Stimulated activated CD8-positive, alpha-beta memory T cell treated with anti-CD3 and anti-CD28 coated beads, Interleukin-2, amount 100 ng/mL, for 1 hour (primary cell): Measurements from ENCODE around the gene ELF3.
"Not testable (repeated sequence)": the region's sequence is repeated elsewhere in the genome, so short reads cannot be mapped to it uniquely, and the experiment has no call there.

Experiments used
- DNase-seq, 2 donors: peaks; one replicate each; pipeline ENCODE4 v3.0.0-alpha.2; 2020; ENCODE audit warnings: low read depth in 2 of 2

Gene ELF3

DNA sequence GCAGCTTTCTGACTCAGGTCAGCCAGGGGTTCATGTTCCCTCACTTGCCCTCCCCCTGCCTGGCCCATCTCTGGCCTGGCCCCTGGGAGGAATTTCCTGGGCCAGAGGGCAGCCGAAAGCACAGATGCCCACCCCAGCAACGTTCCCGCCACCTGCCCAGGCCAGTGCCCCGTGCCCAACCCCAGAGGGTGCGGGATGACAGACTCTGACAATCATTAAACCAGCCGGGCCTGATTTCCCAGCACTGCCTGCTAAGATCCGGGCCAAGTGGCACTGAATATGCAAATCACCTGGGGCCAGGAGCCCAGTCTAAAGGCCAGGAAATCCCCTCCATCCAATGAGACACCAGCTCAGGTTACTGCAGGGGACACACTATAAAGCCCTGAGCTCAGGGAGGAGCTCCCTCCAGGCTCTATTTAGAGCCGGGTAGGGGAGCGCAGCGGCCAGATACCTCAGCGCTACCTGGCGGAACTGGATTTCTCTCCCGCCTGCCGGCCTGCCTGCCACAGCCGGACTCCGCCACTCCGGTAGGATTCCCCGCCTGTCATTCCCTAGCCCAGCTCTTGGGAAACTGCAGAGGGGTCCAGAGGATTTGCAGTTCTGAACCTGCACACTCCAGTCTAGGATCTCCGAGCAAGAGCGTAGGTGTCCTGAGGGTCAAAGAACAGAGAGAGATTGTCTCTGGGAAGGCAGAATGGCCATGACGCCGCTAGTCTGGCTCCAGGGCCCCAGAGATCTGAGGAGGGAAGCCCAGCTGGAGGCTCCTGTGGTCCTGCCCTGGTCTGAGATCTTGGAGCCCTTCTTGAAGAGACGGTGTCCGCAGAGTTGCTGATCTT, at the start of gene ELF3:
Gene ELF3 (plus strand): TSS at position 408 of the 836 bp plus-strand sequence. CDS start 550 bp downstream, outside the sequence.
- no peak for DNase-seq

DNA sequence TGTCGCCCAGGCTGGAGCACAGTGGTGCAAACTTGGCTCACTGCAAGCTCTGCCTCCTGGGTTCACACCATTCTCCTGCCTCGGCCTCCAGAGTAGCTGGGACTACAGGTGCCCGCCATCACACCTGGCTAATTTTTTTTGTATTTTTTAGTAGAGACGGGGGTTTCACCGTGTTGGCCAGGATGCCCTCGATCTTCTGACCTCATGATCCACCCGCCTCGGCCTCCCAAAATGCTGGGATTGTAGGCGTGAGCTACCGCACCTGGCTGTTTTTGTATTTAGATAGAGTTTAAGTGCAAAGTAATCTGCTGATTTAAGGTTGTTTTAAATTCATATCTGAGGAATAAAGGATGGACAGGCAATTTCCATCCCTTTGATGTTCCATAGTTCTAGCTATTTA, 48.0 kb upstream of the ELF3 start:
- DNase-seq, result not testable (repeated sequence)

GRCh38 chr1:201964261-201964660, 46.1 kb upstream of the ELF3 start:
- DNase-seq, result no peak

DNA sequence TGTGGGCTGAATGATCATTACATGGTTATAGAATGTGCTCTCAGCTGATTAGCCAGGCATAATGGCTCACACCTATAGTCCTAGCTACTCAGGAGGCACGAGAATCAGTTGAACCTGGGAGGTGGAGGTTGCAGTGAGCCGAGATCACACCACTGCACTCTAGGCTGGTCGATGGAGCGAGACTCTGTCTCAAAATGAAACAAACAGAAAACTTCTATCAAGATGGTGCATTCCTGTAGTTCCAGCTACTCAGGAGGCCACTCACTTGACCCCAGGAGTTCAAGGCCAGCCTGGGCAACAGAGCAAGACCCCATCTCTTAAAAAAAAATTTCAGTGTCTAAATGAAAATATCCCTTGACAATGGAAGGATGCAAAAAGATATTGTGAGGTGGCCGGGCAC, 44.2 kb upstream of the ELF3 start:
- DNase-seq, result no peak

DNA sequence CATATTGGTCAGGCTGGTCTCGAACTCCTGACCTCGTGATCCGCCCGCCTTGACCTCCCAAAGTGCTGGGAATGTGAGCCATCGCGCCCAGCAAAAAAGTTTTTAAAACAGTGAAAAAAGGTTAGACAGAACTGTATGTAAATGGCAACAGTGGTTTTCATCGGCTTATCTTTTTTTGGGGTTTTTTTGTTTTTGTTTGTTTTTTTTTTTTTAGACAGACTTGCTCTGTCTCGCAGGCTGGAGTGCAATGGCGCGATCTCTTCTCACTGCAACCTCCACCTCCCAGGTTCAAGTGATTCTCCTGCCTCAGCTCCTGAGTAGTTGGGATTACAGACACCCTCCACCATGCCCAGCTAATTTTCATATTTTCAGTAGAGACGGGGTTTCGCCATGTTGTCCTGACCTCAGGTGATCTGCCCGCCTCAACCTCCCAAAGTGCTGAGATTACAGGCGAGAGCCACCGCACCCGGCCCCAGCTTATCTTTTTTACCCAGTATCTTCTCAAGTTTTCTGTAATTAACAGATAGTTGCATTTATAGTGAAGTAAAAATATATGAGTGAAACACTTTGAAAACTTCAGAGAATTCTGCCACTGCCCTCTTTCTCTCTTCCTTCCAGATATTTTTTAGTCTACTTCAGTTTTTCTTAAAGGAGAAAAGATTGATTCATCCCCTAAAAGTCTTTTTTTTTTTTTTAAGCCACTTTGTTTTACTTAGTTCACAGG, 42.0 kb upstream of the ELF3 start:
- DNase-seq, result no peak

- DNase-seq, result no peak
Measured at GRCh38 chr1:201970334-201971159, 39.8 kb upstream of the ELF3 start.

GRCh38 chr1:201982082-201982622, 28.2 kb upstream of the ELF3 start:
- DNase-seq, result peak; percentile 50 to 56

- peak; percentile 14 to 31 for DNase-seq
Measured at GRCh38 chr1:201982623-201983379, 27.6 kb upstream of the ELF3 start, which contains the start of gene RNPEP. TSS of gene RNPEP (plus strand) at chr1:201982648. CDS start at chr1:201982667, 19 bp downstream.

GRCh38 chr1:201983380-201983805, 27.0 kb upstream of the ELF3 start:
- DNase-seq, result no peak

DNA sequence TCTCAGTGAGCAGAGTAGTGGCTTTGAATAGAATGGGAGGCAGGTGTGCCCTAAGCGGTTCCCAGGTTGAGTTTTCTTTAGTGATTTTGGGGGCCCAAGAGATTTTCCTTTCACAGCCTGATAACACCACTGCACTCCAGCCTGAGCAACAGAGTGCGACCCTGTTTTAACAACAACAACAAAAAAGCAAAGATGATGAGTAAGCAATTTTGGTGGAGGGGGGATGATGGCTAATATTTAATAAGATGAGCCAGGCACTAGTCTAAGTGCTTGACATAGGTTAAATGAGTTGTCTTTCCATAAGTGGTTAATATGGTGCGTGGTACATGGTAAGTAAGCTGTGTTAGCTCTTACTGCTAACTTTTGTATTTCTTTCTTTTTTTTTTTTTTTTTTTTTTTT, 25.9 kb upstream of the ELF3 start:
- DNase-seq, result no peak

DNA sequence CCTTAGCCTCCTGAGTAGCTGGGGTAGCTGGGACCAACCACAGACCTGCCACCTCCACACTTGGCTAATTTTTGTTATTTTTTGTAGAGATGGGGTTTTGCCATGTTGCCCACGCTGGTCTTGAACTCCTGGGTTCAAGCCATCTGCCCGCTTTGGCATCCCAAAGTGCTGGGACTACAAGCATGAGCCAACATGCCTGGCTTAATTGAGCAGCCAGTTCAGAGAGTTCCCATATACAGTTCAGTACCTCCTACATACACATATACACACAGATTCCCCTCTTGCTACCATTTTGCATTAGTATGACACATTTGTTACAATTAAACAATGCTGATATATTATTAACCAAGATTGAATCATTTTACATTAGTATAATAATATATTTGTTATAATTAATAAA, 25.0 kb upstream of the ELF3 start:
- DNase-seq, result no peak

DNA sequence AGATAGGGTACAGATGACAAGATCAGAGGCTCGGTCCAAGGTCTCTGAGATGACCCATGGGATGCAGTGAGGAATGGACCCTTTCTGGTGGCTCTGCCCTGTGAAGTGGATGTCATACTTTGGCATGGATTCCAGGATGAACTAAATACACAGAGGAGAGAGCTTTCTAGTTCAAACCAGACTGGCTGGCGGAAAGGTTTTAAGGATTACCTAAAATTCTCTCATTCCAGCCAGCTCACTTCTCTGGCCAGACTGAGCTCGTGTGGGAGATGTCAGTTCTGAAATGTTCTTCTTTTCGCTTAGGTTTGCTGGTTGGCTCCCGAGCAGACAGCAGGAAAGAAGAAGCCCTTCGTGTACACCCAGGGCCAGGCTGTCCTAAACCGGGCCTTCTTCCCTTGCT, 21.8 kb upstream of the ELF3 start:
- no peak for DNase-seq

GRCh38 chr1:201989354-201990128, 20.8 kb upstream of the ELF3 start:
- no peak for DNase-seq

- DNase-seq, result no peak
Measured at GRCh38 chr1:201990427-201990826, 20.0 kb upstream of the ELF3 start.

DNA sequence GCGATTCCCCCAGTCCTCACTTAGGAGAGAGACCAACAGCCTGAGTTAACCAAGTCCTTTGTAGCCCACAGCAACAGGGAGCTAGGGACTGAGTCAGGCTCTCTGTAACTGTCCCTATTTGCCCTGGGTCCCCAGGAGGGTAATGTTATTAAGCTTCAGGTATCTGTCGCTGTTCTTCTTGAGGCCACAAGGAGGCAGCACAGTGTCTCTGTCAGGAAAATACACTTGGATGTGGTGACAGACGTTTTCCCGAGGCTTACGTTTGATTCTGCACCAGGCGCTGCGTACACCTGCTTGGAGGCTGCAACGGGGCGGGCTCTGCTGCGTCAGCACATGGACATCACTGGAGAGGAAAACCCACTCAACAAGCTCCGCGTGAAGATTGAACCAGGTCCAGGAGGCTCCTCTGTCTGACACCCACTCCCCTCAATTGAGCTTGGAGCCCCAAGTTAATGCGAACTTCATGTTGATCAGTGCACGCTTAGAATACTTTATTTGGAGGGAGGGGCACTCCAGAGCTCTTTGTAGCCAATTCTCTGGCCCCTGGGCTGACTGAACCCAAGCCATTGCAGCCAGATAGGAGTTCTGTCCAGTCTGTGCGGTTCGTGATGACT, 10.7 kb upstream of the ELF3 start:
- DNase-seq, result no peak

DNA sequence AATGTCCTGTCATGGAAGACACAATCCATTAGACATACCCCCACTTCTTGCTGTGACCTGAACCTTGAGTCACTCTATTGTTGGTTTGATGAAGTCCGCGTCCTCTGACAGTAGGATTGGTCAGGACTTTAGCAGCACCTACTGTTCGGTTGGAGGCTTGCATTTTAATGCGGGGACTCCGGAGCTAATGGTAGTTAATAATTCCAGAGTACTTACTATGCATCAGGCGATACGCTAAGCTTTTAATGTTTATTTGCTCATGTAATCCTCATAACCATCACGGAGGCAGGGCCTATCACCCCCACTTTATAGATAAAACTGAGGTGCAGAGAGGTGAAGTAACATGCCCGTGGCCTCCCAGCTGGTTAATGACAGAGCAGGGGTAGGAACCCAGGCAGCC, 7.9 kb upstream of the ELF3 start:
- no peak for DNase-seq

GRCh38 chr1:202004711-202005110, 5.7 kb upstream of the ELF3 start:
- DNase-seq, result no peak

GRCh38 chr1:202005958-202006357, 4.4 kb upstream of the ELF3 start:
- DNase-seq, result no peak

- DNase-seq, result no peak
Measured at GRCh38 chr1:202007304-202007703, 3.1 kb upstream of the ELF3 start.
